GM23248 (cell line): ENCODE results near the gene CIC. TPM values are rescaled to one million over a fixed set of nuclear protein-coding genes. Genes with fewer than 3 reads are reported as not detected.
"Not testable (repeated sequence)": the region's sequence is repeated elsewhere in the genome, so short reads cannot be mapped to it uniquely, and the experiment has no call there.

ENCODE experiments used
- DNase-seq: peaks from one replicate; pipeline ENCODE4 v3.0.0-alpha.2; 2015
- H2AFZ ChIP-seq: fragments of 200-600 bp; sonication (generic); 2 replicates; pipeline ENCODE4 v1.6.1; 2016; ENCODE audit warnings: antibody characterized with exemption
- H3F3A ChIP-seq: fragments of 200-600 bp; sonication (generic); 2 replicates; pipeline ENCODE4 v1.6.1; 2016; ENCODE audit warnings: mild to moderate bottlenecking, antibody characterized with exemption, mixed run types; ENCODE audit not compliant: insufficient read depth
- H3K27ac ChIP-seq: fragments of 200-600 bp; sonication (generic); 2 replicates; pipeline ENCODE4 v1.5.1; 2016; ENCODE audit warnings: mild to moderate bottlenecking
- H3K27me3 ChIP-seq: fragments of 200-600 bp; sonication (generic); replicated peaks from 2 replicates; pipeline ENCODE4 v1.6.1; 2016; ENCODE audit warnings: mild to moderate bottlenecking; ENCODE audit not compliant: insufficient read depth
- H3K36me3 ChIP-seq: fragments of 200-600 bp; sonication (generic); 2 replicates; pipeline ENCODE4 v1.6.1; 2016; ENCODE audit warnings: low read depth, mild to moderate bottlenecking
- H3K4me1 ChIP-seq: fragments of 200-600 bp; sonication (generic); 2 replicates; pipeline ENCODE4 v1.6.1; 2016; ENCODE audit warnings: mild to moderate bottlenecking; ENCODE audit not compliant: insufficient read depth
- H3K4me2 ChIP-seq: fragments of 200-600 bp; sonication (generic); one replicate; pipeline ENCODE4 v1.6.1; 2016; ENCODE audit warnings: mild to moderate bottlenecking; ENCODE audit not compliant: unreplicated experiment
- H3K4me3 ChIP-seq: fragments of 200-600 bp; sonication (generic); 2 replicates; pipeline ENCODE4 v1.5.1; 2016; ENCODE audit warnings: mild to moderate bottlenecking
- H3K79me2 ChIP-seq: fragments of 200-600 bp; sonication (generic); 2 replicates; pipeline ENCODE4 v1.6.1; 2016; ENCODE audit warnings: mild to moderate bottlenecking; ENCODE audit not compliant: insufficient read depth
- H3K9ac ChIP-seq: fragments of 200-600 bp; sonication (generic); 2 replicates; pipeline ENCODE4 v1.6.1; 2016; ENCODE audit warnings: mild to moderate bottlenecking
- H3K9me2 ChIP-seq: fragments of 200-600 bp; sonication (generic); 2 replicates; pipeline ENCODE4 v1.6.1; 2016; ENCODE audit warnings: mixed run types, mild to moderate bottlenecking, moderate library complexity; ENCODE audit not compliant: insufficient read depth
- H3K9me3 ChIP-seq: fragments of 200-600 bp; sonication (generic); one replicate; pipeline ENCODE4 v1.6.1; 2017; ENCODE audit warnings: low read depth
- H4K20me1 ChIP-seq: fragments of 200-600 bp; sonication (generic); 2 replicates; pipeline ENCODE4 v1.6.0; 2016; ENCODE audit not compliant: insufficient read depth
- EZH2 ChIP-seq: fragments of 200-600 bp; sonication (generic); IDR thresholded peaks from 2 replicates; pipeline ENCODE4 v1.6.1; 2018; ENCODE audit warnings: antibody characterized with exemption, mild to moderate bottlenecking; ENCODE audit not compliant: insufficient read depth, poor library complexity, severe bottlenecking
- EZH2phosphoT487 ChIP-seq: fragments of 200-600 bp; sonication (generic); IDR thresholded peaks from 2 replicates; pipeline ENCODE4 v1.6.1; 2018; ENCODE audit warnings: antibody characterized with exemption, moderate library complexity, mild to moderate bottlenecking, low read depth; ENCODE audit not compliant: insufficient read depth
- WGBS, 2 experiments: methylation state at CpG; one replicate each; pipeline ENCODE4 v1.1.6; 2015 to 2017; ENCODE audit warnings: low lambda C conversion rate in 2 of 2, low coverage in 1 of 2; ENCODE audit errors: missing lambda C conversion rate in 2 of 2; 5-methylcytosine and 5-hydroxymethylcytosine counted together
- in situ Hi-C: fragments of 300-500 bp; cut with MboI; formaldehyde crosslinking; loops from 2 replicates; pipeline ENCODE4 v1.15.0; 2020
- polyA plus RNA-seq: library from polyadenylated mRNA; unstranded; fragments of >200 nt; fragmentation: Nextera tagmentation; extraction: Ambion mirVana; gene quantifications from 2 replicates; pipeline ENCODE4 v1.2.1, GENCODE V29; 2016
- total RNA-seq: library from RNA; depleted of rRNA; stranded (reverse); fragments of >200 nt; shearing (Covaris generic); gene quantifications from 2 replicates; pipeline ENCODE4 v1.2.3, GENCODE V29; 2014

CIC gene
- total and polyA plus RNA-seq, 2 experiments from 2014 or later, result 8.3 to 17.5 TPM

GRCh38 chr19:42328854-42329253, 59.8 kb downstream of the CIC start:
- no peak for TF ChIP-seq EZH2phosphoT487
- Histone ChIP-seq H3K27ac (no peak overlapping the region), H2AFZ (no peak overlapping the region), H3K36me3 (no peaks in the 10 kb centered on the region), H3K9ac (no peak overlapping the region), H3K79me2 (peaks cover 35% of the 10 kb centered on the region), H3K4me1 (peaks cover 5% of the 10 kb centered on the region; the same call in 1 of the 2 replicates), H3F3A (no peaks in the 10 kb centered on the region), H3K4me3 (no peak overlapping the region), H3K4me2 (no peak overlapping the region), H4K20me1 (no peaks in the 10 kb centered on the region), H3K27me3 (0 out of 2 replicates have a peak, but pooled peaks cover 5% of the 10 kb centered on the region), H3K9me3 (no peaks in the 10 kb centered on the region), H3K9me2 (no peaks in the 10 kb centered on the region)
- DNase-seq, result no peak
- in situ Hi-C loops, result no loop called here
- WGBS, 2 experiments, result 75 to 78% methylated on average over 2 of the region's 2 CpGs

GRCh38 chr19:42330241-42330711, 61.2 kb downstream of the CIC start:
- Histone ChIP-seq H3K27ac (0 out of 2 replicates have a peak overlapping the region, but pooled peaks have one; percentile 21), H3K4me3 (no peak overlapping the region), H3F3A (no peaks in the 10 kb centered on the region), H3K27me3 (no peaks in the 10 kb centered on the region), H3K4me2 (peak overlapping the region; percentile 28), H4K20me1 (no peaks in the 10 kb centered on the region), H3K36me3 (no peaks in the 10 kb centered on the region), H3K9ac (peak overlapping the region; percentile 17; the same call in 1 of the 2 replicates), H3K9me3 (no peaks in the 10 kb centered on the region), H2AFZ (no peak overlapping the region), H3K9me2 (no peaks in the 10 kb centered on the region), H3K79me2 (peaks cover 35% of the 10 kb centered on the region), H3K4me1 (peaks cover 5% of the 10 kb centered on the region; the same call in 1 of the 2 replicates)
- TF ChIP-seq EZH2, result no peak
- TF ChIP-seq EZH2phosphoT487, result no peak
- DNase-seq, result peak; percentile 30
- in situ Hi-C loops, result no loop called here
- WGBS, 2 experiments, result 15 to 23% methylated on average over 2 of the region's 2 CpGs

GRCh38 chr19:42331333-42331732, 62.3 kb downstream of the CIC start:
- peaks cover 28% of the 10 kb centered on the region for H3K79me2 ChIP-seq
- H3K9me3 ChIP-seq, H2AFZ ChIP-seq, H3K36me3 ChIP-seq, H3K4me3 ChIP-seq, H3K9ac ChIP-seq, H3K4me1 ChIP-seq, H4K20me1 ChIP-seq, in situ Hi-C loops, H3K27ac ChIP-seq, H3F3A ChIP-seq, H3K9me2 ChIP-seq, H3K27me3 ChIP-seq, DNase-seq, H3K4me2 ChIP-seq: not testable (repeated sequence)
- whole genome bisulfite sequencing, 2 experiments, result 93 to 95% methylated on average over 3 of the region's 3 CpGs

- Histone ChIP-seq H3F3A (no peaks in the 10 kb centered on the region), H3K27ac (no peak overlapping the region), H3K4me3 (no peak overlapping the region), H3K9me3 (no peaks in the 10 kb centered on the region), H3K36me3 (no peaks in the 10 kb centered on the region), H3K79me2 (peaks cover 21% of the 10 kb centered on the region), H2AFZ (no peak overlapping the region), H4K20me1 (no peaks in the 10 kb centered on the region), H3K9me2 (no peaks in the 10 kb centered on the region), H3K9ac (no peak overlapping the region), H3K27me3 (no peaks in the 10 kb centered on the region), H3K4me2 (no peak overlapping the region), H3K4me1 (peaks cover 1% of the 10 kb centered on the region; the same call in 1 of the 2 replicates)
- no peak for TF ChIP-seq EZH2phosphoT487
- no peak for TF ChIP-seq EZH2
- in situ Hi-C loops, result no loop called here
- no peak for DNase-seq
- WGBS, 2 experiments, result 85 to 86% methylated on average over 6 of the region's 6 CpGs
Measured at GRCh38 chr19:42332059-42332458, 63.0 kb downstream of the CIC start.

GRCh38 chr19:42333018-42333417, 64.0 kb downstream of the CIC start:
- H3K79me2 ChIP-seq, result peaks cover 12% of the 10 kb centered on the region
- H3K27ac ChIP-seq, result no peak overlapping the region
- H3K9me3 ChIP-seq, result no peaks in the 10 kb centered on the region
- no peaks in the 10 kb centered on the region for H3K27me3 ChIP-seq
- no peaks in the 10 kb centered on the region for H3F3A ChIP-seq
- no peaks in the 10 kb centered on the region for H3K4me1 ChIP-seq
- no peaks in the 10 kb centered on the region for H3K36me3 ChIP-seq
- H3K4me3 ChIP-seq, result no peak overlapping the region
- no peak for TF ChIP-seq EZH2
- no peak for TF ChIP-seq EZH2phosphoT487
- DNase-seq, result no peak
- H3K9ac ChIP-seq, result no peak overlapping the region
- H4K20me1 ChIP-seq, result no peaks in the 10 kb centered on the region
- WGBS, 2 experiments, result 88 to 89% methylated on average over 3 of the region's 3 CpGs
- no peaks in the 10 kb centered on the region for H3K9me2 ChIP-seq
- H2AFZ ChIP-seq, result no peak overlapping the region
- H3K4me2 ChIP-seq, result no peak overlapping the region
- in situ Hi-C loops, result no loop called here
